HG03064 (cell line): ENCODE data around the gene GFRA1.

Experiments
- ATAC-seq: cut with Tn5 transposase; IDR thresholded peaks from one replicate; pipeline ENCODE4 v1.9.1; 2021; ENCODE audit warnings: low read depth; ENCODE audit not compliant: unreplicated experiment

Gene GFRA1

DNA sequence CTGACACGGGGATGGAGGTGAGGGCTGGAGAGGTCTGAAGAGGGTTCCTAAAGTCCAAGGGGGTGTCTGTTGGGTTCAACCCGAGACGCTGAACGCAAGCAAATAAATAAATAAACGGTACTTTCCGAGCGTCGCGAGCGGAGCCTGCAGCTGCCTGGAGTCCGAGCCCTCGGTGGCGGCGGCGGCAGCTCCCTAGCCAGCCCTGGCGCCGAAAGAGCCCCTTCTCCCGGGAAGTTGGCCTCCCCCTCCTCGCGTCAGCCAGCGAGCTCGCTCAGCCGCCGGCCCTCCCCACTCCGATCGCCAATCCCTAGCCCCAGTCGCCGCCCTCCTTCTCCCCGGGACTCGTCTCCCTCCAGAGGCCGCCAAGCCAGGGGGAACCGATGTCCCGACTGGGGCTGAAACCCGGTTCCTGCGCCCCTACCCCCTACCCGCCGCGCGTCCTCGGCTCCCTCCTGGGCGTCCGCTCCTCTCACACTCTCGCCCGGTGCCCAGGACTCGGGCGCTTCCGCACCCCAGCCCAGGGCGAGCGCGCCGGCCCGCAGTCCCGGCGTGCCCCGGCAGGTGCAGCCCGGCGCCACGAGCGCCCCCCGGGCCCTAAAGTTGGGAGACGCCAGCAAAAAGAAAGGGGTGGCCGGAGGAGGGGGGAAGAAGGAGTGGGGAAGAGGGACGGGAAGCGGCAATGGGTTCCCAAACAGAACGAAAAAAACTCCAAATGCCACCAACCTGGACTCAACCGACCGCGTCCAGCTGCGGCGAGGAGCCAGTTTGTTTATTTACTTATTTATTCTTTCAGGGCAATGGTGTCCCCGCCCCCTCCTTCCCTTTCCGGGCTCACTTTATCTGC, at the start of gene GFRA1:
Gene GFRA1 (minus strand): TSS at position 767 of the 844 bp plus-strand sequence. CDS start 1,177 bp downstream, outside the sequence.
- no peak for ATAC-seq

GRCh38 chr10:116316503-116316902, 43.5 kb upstream of the GFRA1 start:
- ATAC-seq: no peak

- ATAC-seq: no peak
These were observed 39.5 kb upstream of the GFRA1 start for GRCh38 chr10:116312548-116312947.

DNA sequence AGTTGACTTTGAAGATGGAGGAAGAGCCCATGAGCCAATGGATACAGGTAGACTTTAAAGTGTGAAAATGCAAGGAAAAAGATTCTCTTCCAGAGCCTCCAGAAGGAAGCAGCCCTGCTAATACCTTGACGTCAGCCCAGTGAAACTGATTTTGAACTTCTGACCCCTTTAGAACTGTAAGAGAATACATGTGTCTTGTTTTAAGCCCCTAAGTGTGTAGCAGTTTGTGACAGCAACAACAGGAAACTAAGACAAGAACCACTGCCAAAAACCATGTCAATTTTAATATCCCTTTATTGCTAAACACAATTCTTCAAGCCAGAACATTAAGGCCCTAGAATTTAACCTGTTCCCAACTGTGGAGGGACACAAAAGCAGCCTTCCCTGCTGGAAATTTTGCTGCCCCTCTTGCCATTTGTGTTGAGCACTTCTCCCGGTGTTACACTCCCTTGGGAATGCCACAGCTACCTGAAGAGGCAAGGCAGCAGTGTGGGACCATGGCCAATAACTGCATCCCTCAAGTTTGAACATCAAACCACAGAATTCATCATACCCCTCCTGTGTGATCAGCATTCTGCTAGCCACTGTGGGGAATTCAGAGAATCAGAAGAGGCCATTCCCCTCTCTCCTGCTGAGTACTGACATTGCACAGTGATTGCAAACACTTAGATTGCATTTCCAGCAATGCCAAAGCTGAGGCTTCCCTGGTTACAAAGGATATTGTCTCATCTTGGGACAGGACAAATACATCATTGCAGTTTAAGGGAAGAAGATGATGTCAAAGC, 38.9 kb upstream of the GFRA1 start:
- ATAC-seq: no peak

GRCh38 chr10:116311016-116311415, 38.0 kb upstream of the GFRA1 start:
- ATAC-seq: no peak

GRCh38 chr10:116307455-116307854, 34.4 kb upstream of the GFRA1 start:
- ATAC-seq: no peak

DNA sequence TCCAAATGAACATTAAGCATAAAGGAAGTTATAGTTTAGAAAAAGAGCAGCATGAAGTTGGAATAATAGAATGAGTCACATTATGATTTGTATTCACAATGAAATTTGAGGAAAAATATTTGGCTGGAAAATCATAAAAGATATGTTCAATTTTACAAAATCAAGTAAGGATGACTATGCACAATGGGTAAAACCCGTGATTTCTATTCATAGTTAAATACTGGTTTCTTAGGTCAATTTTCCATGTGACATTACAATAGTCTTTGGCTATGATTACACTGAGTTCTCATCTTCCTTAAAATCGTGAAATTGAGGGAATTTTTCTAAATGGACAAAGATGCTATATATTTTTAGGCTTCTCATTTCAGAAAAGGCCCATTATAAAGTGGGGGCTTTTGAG, 33.8 kb upstream of the GFRA1 start:
- ATAC-seq: no peak

GRCh38 chr10:116304923-116305322, 31.9 kb upstream of the GFRA1 start:
- no peak for ATAC-seq

GRCh38 chr10:116300542-116300941, 27.5 kb upstream of the GFRA1 start:
- ATAC-seq: no peak

DNA sequence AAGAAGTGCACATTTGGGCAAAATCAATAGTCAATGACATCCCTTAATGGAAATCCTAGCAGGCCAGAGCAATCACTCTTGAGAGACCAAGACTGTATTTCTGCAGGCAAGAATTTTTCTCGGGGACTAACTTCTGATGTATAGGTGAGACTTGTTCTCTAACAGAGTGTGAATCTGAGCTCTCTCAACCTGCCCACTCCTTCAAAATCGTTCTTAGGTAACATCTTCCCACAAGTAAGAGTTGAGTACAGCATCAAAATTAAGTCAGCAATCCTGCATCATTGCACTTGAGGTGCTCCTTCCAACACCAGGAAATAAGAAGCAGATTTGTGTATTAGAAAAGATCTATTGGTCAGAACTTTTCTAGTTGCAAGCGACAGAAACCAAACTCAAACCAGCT, 25.6 kb upstream of the GFRA1 start:
- no peak for ATAC-seq

DNA sequence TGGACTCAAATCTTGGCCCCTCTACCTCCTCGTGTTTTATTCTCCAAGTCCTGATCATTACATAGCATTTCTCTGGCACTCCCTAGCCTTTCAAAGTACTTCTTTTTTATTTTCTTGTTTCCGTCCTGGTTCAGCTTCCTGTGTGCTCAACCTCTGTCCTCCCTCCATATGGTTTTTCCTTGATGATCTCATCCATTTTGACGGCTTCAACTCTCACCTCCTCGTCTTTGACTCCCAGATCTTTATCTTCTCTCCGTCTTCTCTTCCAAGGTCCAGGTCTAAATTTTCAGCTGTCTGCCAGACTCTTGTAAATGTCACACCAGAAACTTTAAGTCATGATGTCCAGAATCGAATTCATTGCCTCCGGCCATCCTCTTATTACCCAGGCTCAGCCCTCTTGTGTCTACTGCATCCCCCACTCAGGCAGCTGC, 23.3 kb upstream of the GFRA1 start:
- no peak for ATAC-seq

GRCh38 chr10:116292493-116292892, 19.5 kb upstream of the GFRA1 start:
- no peak for ATAC-seq

DNA sequence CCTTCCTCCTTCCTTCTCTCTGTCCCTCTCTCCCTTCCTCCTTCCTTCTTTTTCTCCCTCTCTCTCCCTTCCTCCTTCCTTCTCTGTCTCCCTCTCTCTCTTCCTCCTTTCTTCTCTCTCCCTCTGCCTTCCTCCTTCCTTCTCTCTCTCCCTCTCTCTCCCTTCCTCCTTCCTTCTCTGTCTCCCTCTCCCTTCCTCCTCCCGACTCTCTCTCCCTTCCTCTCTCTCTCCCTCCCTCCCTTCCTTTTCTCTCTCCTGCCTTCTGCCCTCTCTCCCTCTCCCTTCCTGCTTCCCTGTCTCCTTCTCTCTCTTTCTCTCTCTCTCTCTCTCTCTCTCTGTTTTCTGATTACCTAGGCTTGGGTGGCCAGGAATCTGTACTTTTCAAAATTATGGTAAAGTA, 16.6 kb upstream of the GFRA1 start:
- no peak for ATAC-seq

- no peak for ATAC-seq
These were observed 15.0 kb upstream of the GFRA1 start for GRCh38 chr10:116287906-116288501.

DNA sequence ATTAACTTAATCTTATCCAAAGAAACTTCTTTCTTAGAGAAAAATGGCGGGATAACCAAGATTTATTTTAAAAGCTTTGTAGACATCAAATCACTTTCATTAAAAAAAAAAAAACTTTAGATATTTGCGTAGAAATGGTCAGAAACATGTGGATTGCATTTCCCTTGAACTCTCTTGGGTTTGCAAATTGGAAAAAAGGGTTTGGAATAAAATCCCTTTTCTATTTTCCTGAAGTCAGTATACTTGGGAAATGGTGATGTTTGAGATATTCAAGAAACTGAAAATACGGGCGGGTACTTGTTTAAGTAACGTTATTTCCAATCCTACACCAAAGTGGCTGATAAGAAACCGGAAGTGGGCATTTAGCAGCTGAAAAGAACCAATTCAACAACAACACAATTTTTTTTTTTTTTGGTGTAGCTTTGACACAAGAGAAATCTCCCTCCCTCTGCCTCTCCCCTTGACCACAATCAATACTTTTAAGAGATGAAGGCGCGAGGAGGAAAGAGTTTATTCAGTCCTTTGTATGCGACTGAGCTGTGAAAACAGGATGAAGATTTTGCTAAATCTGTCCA, 13.7 kb upstream of the GFRA1 start:
- no peak for ATAC-seq

DNA sequence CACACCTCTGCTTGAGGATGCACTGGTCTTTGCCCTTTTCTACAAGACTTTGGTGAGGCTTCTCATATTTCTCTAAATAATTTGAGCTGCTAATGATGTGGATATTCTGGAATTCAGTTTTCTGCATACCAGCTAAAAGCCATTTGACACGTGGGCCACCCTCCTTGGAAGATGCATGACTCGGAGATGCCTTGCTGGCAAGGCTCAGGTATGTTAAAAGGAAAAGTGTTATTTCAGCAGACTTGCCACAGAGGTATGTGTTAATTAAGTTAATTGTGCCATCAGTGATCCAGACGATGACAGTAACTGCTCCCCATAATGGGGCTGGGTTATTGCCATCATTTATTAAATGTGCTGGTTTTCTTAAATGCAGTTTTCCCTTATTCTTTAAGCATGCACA, 8.8 kb upstream of the GFRA1 start:
- no peak for ATAC-seq

DNA sequence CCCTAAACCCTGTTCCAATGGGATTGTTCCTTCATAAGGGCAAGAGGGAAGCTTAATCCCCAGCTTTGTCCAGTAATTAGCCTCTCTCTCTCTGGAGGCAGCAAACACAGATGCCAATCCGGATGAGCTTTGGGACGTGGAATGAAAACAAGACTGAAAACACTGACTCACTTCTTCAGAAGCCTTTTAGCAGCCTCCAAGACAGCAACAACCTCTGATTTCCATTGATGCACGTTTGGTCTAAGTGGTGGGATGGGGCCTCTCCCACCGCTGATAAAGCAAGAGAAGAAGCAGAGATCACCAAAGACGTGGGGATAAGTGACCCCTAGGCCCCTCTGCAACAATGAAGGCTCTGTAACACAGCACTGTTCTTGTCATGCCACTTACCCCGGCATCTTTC, 5.8 kb upstream of the GFRA1 start:
- ATAC-seq: no peak

DNA sequence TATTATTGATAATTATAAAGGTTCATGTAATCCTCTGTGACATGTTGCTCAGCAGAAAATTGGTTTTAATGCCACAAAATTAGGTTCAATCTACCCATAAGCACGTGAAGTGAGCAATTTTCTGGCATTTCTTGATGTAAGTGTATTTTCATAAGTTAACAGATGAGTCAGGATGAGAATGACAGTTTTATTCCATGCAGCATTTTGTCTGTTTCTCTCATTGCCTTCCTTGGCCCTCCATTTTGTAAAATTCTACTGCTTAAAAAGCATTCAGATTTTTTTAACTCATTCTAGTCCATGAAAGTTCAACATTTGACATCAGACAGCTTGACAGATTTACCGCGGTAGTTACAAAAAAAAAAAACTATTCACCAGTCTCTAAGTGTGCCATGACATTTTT, 4.0 kb upstream of the GFRA1 start:
- ATAC-seq: no peak

GRCh38 chr10:116274064-116274904, 1.3 kb upstream of the GFRA1 start:
- ATAC-seq: no peak
